HepG2 (cell line): Measurements from ENCODE around the gene IL4I1. TPM values are rescaled to one million over a fixed set of nuclear protein-coding genes. Genes with fewer than 3 reads are reported as not detected.

ENCODE experiments used
- EED ChIP-seq: sonication (generic); formaldehyde crosslinking; IDR thresholded peaks from 2 replicates; pipeline ENCODE4 v1.5.0; 2020; ENCODE audit warnings: mild to moderate bottlenecking, missing genetic modification reagents
- JDP2 ChIP-seq: sonication (generic); formaldehyde crosslinking; IDR thresholded peaks from 2 replicates; pipeline ENCODE4 v1.8.1; 2022; ENCODE audit warnings: missing genetic modification reagents, borderline replicate concordance
- KAT7 ChIP-seq: IDR thresholded peaks from 2 replicates; pipeline ENCODE4 v1.6.1; 2018; ENCODE audit warnings: borderline replicate concordance, missing compliant biosample characterization
- MEIS2 ChIP-seq: sonication (generic); formaldehyde crosslinking; IDR thresholded peaks from 2 replicates; pipeline ENCODE4 v1.9.0; 2021; ENCODE audit warnings: mild to moderate bottlenecking, missing genetic modification reagents
- MTA1 ChIP-seq: sonication (generic); formaldehyde crosslinking; IDR thresholded peaks from 2 replicates; pipeline ENCODE4 v1.4.0; 2020; ENCODE audit warnings: missing genetic modification reagents, mild to moderate bottlenecking, borderline replicate concordance
- MYNN ChIP-seq: sonication (generic); formaldehyde crosslinking; IDR thresholded peaks from 2 replicates; pipeline ENCODE4 v1.4.0; 2020; ENCODE audit warnings: mild to moderate bottlenecking, low read depth, missing genetic modification reagents
- NR3C1 ChIP-seq: sonication (generic); formaldehyde crosslinking; IDR thresholded peaks from 2 replicates; pipeline ENCODE4 v1.4.0; 2020; ENCODE audit warnings: missing genetic modification reagents
- PLRG1 ChIP-seq: fragments of 450-650 bp; conservative IDR thresholded peaks from 2 replicates; pipeline ENCODE4 v1.6.1; 2016
- SMC3 ChIP-seq: IDR thresholded peaks from 2 replicates; pipeline ENCODE4 v1.6.1; 2011; ENCODE audit warnings: low read length, improper control_type of control experiment
- SP1 ChIP-seq, 2 experiments: fragments of 450-650 bp in 1 of 2; sonication (generic) in 1 of 2; formaldehyde crosslinking in 1 of 2; IDR thresholded peaks; 2 replicates each; pipeline versions ENCODE4 v1.4.0 to v1.6.1; 2016 to 2020; ENCODE audit warnings: missing genetic modification reagents in 1 of 2
- TARDBP ChIP-seq: sonication (generic); formaldehyde crosslinking; IDR thresholded peaks from 2 replicates; pipeline ENCODE4 v1.8.0; 2022; ENCODE audit warnings: mild to moderate bottlenecking, missing genetic modification reagents
- ZNF354B ChIP-seq: sonication (generic); formaldehyde crosslinking; IDR thresholded peaks from 2 replicates; pipeline ENCODE4 v1.8.0; 2022; ENCODE audit warnings: mild to moderate bottlenecking, missing genetic modification reagents
- ZNF510 ChIP-seq: sonication (generic); formaldehyde crosslinking; IDR thresholded peaks from 2 replicates; pipeline ENCODE4 v1.4.0; 2020; ENCODE audit warnings: low read depth, mild to moderate bottlenecking, missing genetic modification reagents
- ZNF687 ChIP-seq: sonication (generic); formaldehyde crosslinking; IDR thresholded peaks from 2 replicates; pipeline ENCODE4 v1.5.1; 2020; ENCODE audit warnings: mild to moderate bottlenecking, missing genetic modification reagents, moderate library complexity
- ZNF709 ChIP-seq: sonication (generic); formaldehyde crosslinking; IDR thresholded peaks from 2 replicates; pipeline ENCODE4 v1.5.0; 2020; ENCODE audit warnings: mild to moderate bottlenecking, missing genetic modification reagents
- ZNF773 ChIP-seq: sonication (generic); formaldehyde crosslinking; IDR thresholded peaks from 2 replicates; pipeline ENCODE4 v1.4.0; 2020; ENCODE audit warnings: missing genetic modification reagents, borderline replicate concordance
- ZNF775 ChIP-seq: sonication (generic); formaldehyde crosslinking; IDR thresholded peaks from 2 replicates; pipeline ENCODE4 v1.4.0; 2020; ENCODE audit warnings: missing genetic modification reagents, mild to moderate bottlenecking, moderate library complexity, borderline replicate concordance
- ZNF777 ChIP-seq: sonication (generic); formaldehyde crosslinking; IDR thresholded peaks from 2 replicates; pipeline ENCODE4 v1.4.0; 2020; ENCODE audit warnings: missing genetic modification reagents
- ZSCAN30 ChIP-seq: sonication (generic); formaldehyde crosslinking; IDR thresholded peaks from 2 replicates; pipeline ENCODE4 v1.5.0; 2020; ENCODE audit warnings: mild to moderate bottlenecking, missing genetic modification reagents
- polyA plus RNA-seq, 8 experiments: library from polyadenylated mRNA; depleted of rRNA in 3 of 8; stranded (reverse) in 7 of 8; unstranded in 1 of 8; fragments of >200 nt; fragmentation: Illumina TruSeq in 4 of 8; extraction: Trizol in 4 of 8; gene quantifications; 2 replicates each; pipeline versions ENCODE4 v1.2.1 to v1.2.3, GENCODE V29; 2011 to 2016; ENCODE audit warnings: low read depth in 4 of 8, missing spikeins in 1 of 8, mixed read lengths in 1 of 8; ENCODE audit not compliant: insufficient read depth in 1 of 8
- total RNA-seq, 5 experiments: library from RNA; depleted of rRNA; stranded (reverse); fragments of >200 nt; fragmentation: Illumina TruSeq; extraction: Trizol; gene quantifications; 2 replicates each; pipeline ENCODE4 v1.2.3, GENCODE V29; 2016; ENCODE audit warnings: low read depth in 1 of 5
- TF ChIP-seq, protein P1 (sequence below): sonication (generic); formaldehyde crosslinking; IDR thresholded peaks from 2 replicates; pipeline ENCODE4 v1.4.0; 2020; ENCODE audit warnings: missing genetic modification reagents; ENCODE audit errors: not compliant biosample characterization
- TF ChIP-seq, protein P2 (sequence below): sonication (generic); formaldehyde crosslinking; IDR thresholded peaks from 2 replicates; pipeline ENCODE4 v1.9.0; 2022; ENCODE audit warnings: low read depth, missing genetic modification reagents

The IL4I1 gene
- total and polyA plus RNA-seq, 2 of the 13 experiments (the other 11 are each of a cell fraction or from before 2014, with no cell fraction given) = not detected

DNA sequence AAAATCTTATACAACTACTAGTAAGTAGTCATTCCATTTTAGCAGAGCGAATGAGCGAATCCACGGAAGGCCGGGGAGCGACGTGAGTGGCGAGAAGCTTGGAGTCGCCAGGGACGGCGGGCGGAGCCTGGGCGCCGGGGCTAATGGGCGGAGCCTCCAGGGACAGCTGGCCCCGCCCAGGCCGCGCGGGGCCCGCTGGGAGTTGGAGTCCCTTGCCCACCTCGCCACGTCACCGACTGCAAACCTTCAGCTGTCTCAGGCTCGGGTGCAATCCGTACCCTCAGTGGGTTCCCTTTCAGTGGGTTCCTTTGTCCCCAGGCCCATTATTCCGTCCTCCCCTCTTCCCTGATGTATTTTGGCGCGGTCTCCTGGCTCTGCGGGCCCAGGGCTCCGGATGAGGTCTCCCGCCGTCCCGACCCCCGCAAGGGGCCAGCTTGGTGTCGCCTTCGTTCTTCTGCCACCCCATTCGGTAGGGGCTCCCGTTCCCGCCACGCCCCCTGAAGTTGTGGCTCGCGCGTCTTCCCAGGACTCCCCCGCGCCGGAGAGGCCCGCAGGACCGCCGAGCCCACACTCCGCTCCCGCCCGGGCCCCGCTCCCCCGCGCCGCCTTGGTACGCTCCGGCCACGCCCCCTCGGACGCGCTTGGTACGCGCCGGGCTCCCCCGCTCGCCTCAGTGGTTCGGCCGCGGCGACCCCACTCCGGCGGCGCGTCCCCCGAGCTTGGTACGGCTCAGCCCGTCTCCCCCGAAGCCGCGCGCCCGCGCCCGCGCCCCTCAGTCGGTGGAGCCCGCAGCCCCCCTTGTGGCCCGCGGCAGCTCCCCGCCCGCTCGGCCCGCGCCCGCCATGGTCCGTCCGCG lies 46.0 kb downstream of the IL4I1 start, which contains the start of gene PTOV1 (continued):
- TF ChIP-seq KAT7 (CRISPR knock-in tag) (peak; percentile 73; the same call in 1 of the 2 replicates), ZNF777 (CRISPR knock-in tag) (no peak; the same call in none of the 2 replicates), PLRG1 (no peak), ZNF687 (CRISPR knock-in tag) (peak; percentile 82), ZSCAN30 (CRISPR knock-in tag) (no peak), ZNF510 (CRISPR knock-in tag) (no peak), MTA1 (CRISPR knock-in tag) (no peak), EED (0 out of 2 replicates have a peak, but pooled peaks have one; percentile 68), ZNF709 (CRISPR knock-in tag) (no peak), ZNF775 (CRISPR knock-in tag) (no peak), MEIS2 (CRISPR knock-in tag) (no peak), NR3C1 (CRISPR knock-in tag) (no peak), ZNF354B (CRISPR knock-in tag) (no peak), TARDBP (CRISPR knock-in tag) (peak; percentile 31; the same call in 1 of the 2 replicates), JDP2 (CRISPR knock-in tag) (no peak), SMC3 (no peak), SP1 (IDR thresholded peaks at IDR 0.05) (no peak), SP1 (CRISPR knock-in tag; IDR thresholded peaks at IDR 0.05) (peak; percentile 99), MYNN (CRISPR knock-in tag) (no peak), ZNF773 (no peak)
- TF ChIP-seq, protein P1, sequence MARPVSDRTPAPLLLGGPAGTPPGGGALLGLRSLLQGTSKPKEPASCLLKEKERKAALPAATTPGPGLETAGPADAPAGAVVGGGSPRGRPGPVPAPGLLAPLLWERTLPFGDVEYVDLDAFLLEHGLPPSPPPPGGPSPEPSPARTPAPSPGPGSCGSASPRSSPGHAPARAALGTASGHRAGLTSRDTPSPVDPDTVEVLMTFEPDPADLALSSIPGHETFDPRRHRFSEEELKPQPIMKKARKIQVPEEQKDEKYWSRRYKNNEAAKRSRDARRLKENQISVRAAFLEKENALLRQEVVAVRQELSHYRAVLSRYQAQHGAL (CRISPR knock-in tag) = no peak
- TF ChIP-seq, protein P2, sequence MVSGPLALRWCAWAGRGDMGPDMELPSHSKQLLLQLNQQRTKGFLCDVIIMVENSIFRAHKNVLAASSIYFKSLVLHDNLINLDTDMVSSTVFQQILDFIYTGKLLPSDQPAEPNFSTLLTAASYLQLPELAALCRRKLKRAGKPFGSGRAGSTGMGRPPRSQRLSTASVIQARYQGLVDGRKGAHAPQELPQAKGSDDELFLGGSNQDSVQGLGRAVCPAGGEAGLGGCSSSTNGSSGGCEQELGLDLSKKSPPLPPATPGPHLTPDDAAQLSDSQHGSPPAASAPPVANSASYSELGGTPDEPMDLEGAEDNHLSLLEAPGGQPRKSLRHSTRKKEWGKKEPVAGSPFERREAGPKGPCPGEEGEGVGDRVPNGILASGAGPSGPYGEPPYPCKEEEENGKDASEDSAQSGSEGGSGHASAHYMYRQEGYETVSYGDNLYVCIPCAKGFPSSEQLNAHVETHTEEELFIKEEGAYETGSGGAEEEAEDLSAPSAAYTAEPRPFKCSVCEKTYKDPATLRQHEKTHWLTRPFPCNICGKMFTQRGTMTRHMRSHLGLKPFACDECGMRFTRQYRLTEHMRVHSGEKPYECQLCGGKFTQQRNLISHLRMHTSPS = no peak
